Measurements from ENCODE around the gene WASF3.
"Not testable (repeated sequence)": the region's sequence is repeated elsewhere in the genome, so short reads cannot be mapped to it uniquely, and the experiment has no call there.

WASF3 gene

GRCh38 chr13:26628706-26629105 is 71.2 kb downstream of the WASF3 start:
- Histone ChIP-seq H3K9me2 (replicated peaks; ENCODE audit: insufficient read depth, low read length) (no peaks in the 10 kb centered on the region), H3K36me3 (replicated peaks; ENCODE audit: insufficient read depth, low read length) (no peaks in the 10 kb centered on the region), H3K27ac (ENCODE audit: low read length) (no peak overlapping the region), H3K4me1 (ENCODE audit: low read length) (no peaks in the 10 kb centered on the region), H3K9me3 (replicated peaks; ENCODE audit: insufficient read depth, low read length) (no peaks in the 10 kb centered on the region), H2AFZ (ENCODE audit: low read length) (no peak overlapping the region), H3F3A (ENCODE audit: insufficient read depth, low read length) (no peaks in the 10 kb centered on the region), H3K79me2 (ENCODE audit: low read length) (no peaks in the 10 kb centered on the region), H3K27me3 (replicated peaks; ENCODE audit: insufficient read depth, low read length) (no peaks in the 10 kb centered on the region), H3K4me3 (ENCODE audit: low read length) (no peak overlapping the region), H3K9ac (ENCODE audit: low read length) (no peak overlapping the region), H4K20me1 (ENCODE audit: insufficient read depth, low read length) (no peaks in the 10 kb centered on the region), H3K4me2 (ENCODE audit: low read depth, low read length) (no peak overlapping the region)
- TF ChIP-seq CTCF (IDR thresholded peaks at IDR 0.05; ENCODE audit: low read length) = no peak
- TF ChIP-seq EZH2 (optimal IDR thresholded peaks at IDR 0.05; ENCODE audit: low read depth, low read length) = no peak
- TF ChIP-seq EZH2phosphoT487 (IDR thresholded peaks at IDR 0.05; ENCODE audit: low read length) = no peak
- DNase-seq = no peak

- Histone ChIP-seq H3K4me1 (ENCODE audit: low read length) (no peaks in the 10 kb centered on the region), H3K27me3 (replicated peaks; ENCODE audit: insufficient read depth, low read length) (no peaks in the 10 kb centered on the region), H3K79me2 (ENCODE audit: low read length) (no peaks in the 10 kb centered on the region), H3K27ac (ENCODE audit: low read length) (no peak overlapping the region), H3K9ac (ENCODE audit: low read length) (no peak overlapping the region), H4K20me1 (ENCODE audit: insufficient read depth, low read length) (no peaks in the 10 kb centered on the region), H3K4me3 (ENCODE audit: low read length) (no peak overlapping the region), H3K36me3 (replicated peaks; ENCODE audit: insufficient read depth, low read length) (no peaks in the 10 kb centered on the region), H3F3A (ENCODE audit: insufficient read depth, low read length) (no peaks in the 10 kb centered on the region), H3K4me2 (ENCODE audit: low read depth, low read length) (no peak overlapping the region), H3K9me3 (replicated peaks; ENCODE audit: insufficient read depth, low read length) (no peaks in the 10 kb centered on the region), H2AFZ (ENCODE audit: low read length) (no peak overlapping the region), H3K9me2 (replicated peaks; ENCODE audit: insufficient read depth, low read length) (no peaks in the 10 kb centered on the region)
- TF ChIP-seq CTCF (IDR thresholded peaks at IDR 0.05; ENCODE audit: low read length) = no peak
- no peak for DNase-seq
Measured at GRCh38 chr13:26629260-26629825, 71.9 kb downstream of the WASF3 start.

- not testable (repeated sequence) for H3K79me2 ChIP-seq (ENCODE audit: low read length); H3K27me3 ChIP-seq (replicated peaks; ENCODE audit: insufficient read depth, low read length); H3K9ac ChIP-seq (ENCODE audit: low read length); H3K4me2 ChIP-seq (ENCODE audit: low read depth, low read length); H3F3A ChIP-seq (ENCODE audit: insufficient read depth, low read length); H3K27ac ChIP-seq (ENCODE audit: low read length); H2AFZ ChIP-seq (ENCODE audit: low read length); DNase-seq; H3K9me3 ChIP-seq (replicated peaks; ENCODE audit: insufficient read depth, low read length); H3K36me3 ChIP-seq (replicated peaks; ENCODE audit: insufficient read depth, low read length); H4K20me1 ChIP-seq (ENCODE audit: insufficient read depth, low read length); H3K4me3 ChIP-seq (ENCODE audit: low read length); H3K4me1 ChIP-seq (ENCODE audit: low read length); H3K9me2 ChIP-seq (replicated peaks; ENCODE audit: insufficient read depth, low read length)
Measured at GRCh38 chr13:26635634-26636033, 78.2 kb downstream of the WASF3 start.

- not testable (repeated sequence) for H3K27me3 ChIP-seq (replicated peaks; ENCODE audit: insufficient read depth, low read length); H3K27ac ChIP-seq (ENCODE audit: low read length); H3K9me3 ChIP-seq (replicated peaks; ENCODE audit: insufficient read depth, low read length); H3F3A ChIP-seq (ENCODE audit: insufficient read depth, low read length); H3K4me1 ChIP-seq (ENCODE audit: low read length); H3K9me2 ChIP-seq (replicated peaks; ENCODE audit: insufficient read depth, low read length); H2AFZ ChIP-seq (ENCODE audit: low read length); H3K79me2 ChIP-seq (ENCODE audit: low read length); H4K20me1 ChIP-seq (ENCODE audit: insufficient read depth, low read length); DNase-seq; H3K4me3 ChIP-seq (ENCODE audit: low read length); H3K9ac ChIP-seq (ENCODE audit: low read length); H3K36me3 ChIP-seq (replicated peaks; ENCODE audit: insufficient read depth, low read length); H3K4me2 ChIP-seq (ENCODE audit: low read depth, low read length)
Measured at GRCh38 chr13:26636073-26636472, 78.6 kb downstream of the WASF3 start.
